H9 (cell line): ENCODE data around the gene CCDC126. TPM values are rescaled to one million over a fixed set of nuclear protein-coding genes. Genes with fewer than 3 reads are reported as not detected.

Experiments
- DNase-seq: peaks from one replicate; pipeline ENCODE4 v3.0.0-alpha.2; 2017
- H2AFZ ChIP-seq: one replicate; pipeline ENCODE4 v1.6.1; 2013; ENCODE audit warnings: mild to moderate bottlenecking, low read length, control low read depth, moderate library complexity
- H2AK5ac ChIP-seq: 2 replicates; pipeline ENCODE4 v1.6.1; 2013; ENCODE audit warnings: low read length, control low read depth, mixed read lengths; ENCODE audit not compliant: insufficient read length
- H2BK120ac ChIP-seq: one replicate; pipeline ENCODE4 v1.6.1; 2013; ENCODE audit warnings: low read depth, mild to moderate bottlenecking, low read length, control low read depth, inconsistent platforms; ENCODE audit not compliant: poor library complexity, severe bottlenecking
- H2BK12ac ChIP-seq: 2 replicates; pipeline ENCODE4 v1.6.1; 2013; ENCODE audit warnings: low read length, control low read depth, mixed read lengths, low read depth; ENCODE audit not compliant: insufficient read length
- H2BK15ac ChIP-seq: 2 replicates; pipeline ENCODE4 v1.6.1; 2013; ENCODE audit warnings: low read depth, low read length, control low read depth
- H2BK20ac ChIP-seq: one replicate; pipeline ENCODE4 v1.6.1; 2013; ENCODE audit warnings: low read depth, mild to moderate bottlenecking, low read length, control low read depth, inconsistent platforms; ENCODE audit not compliant: poor library complexity, severe bottlenecking
- H2BK5ac ChIP-seq: 2 replicates; pipeline ENCODE4 v1.6.1; 2013; ENCODE audit warnings: low read length, control low read depth, mixed read lengths; ENCODE audit not compliant: insufficient read length
- H3K14ac ChIP-seq: 2 replicates; pipeline ENCODE4 v1.6.1; 2013; ENCODE audit warnings: low read length, control low read depth; ENCODE audit not compliant: insufficient read depth
- H3K18ac ChIP-seq: 2 replicates; pipeline ENCODE4 v1.6.1; 2013; ENCODE audit warnings: low read depth, mild to moderate bottlenecking, mixed read lengths, low read length, control low read depth; ENCODE audit not compliant: insufficient read length
- H3K23ac ChIP-seq: 2 replicates; pipeline ENCODE4 v1.6.1; 2013; ENCODE audit warnings: low read length, control low read depth, mixed read lengths, low read depth; ENCODE audit not compliant: insufficient read length
- H3K23me2 ChIP-seq: 2 replicates; pipeline ENCODE4 v1.6.1; 2013; ENCODE audit warnings: low read depth, mild to moderate bottlenecking, mixed read lengths, low read length, control low read depth; ENCODE audit not compliant: insufficient read length, poor library complexity, severe bottlenecking
- H3K27ac ChIP-seq: 2 replicates; pipeline ENCODE4 v1.5.1; 2013; ENCODE audit warnings: low read length, control low read depth, mixed read lengths, low read depth; ENCODE audit not compliant: insufficient read length
- H3K27me3 ChIP-seq: 2 replicates; pipeline ENCODE4 v1.6.1; 2013; ENCODE audit warnings: low read length, control low read depth, inconsistent platforms; ENCODE audit not compliant: insufficient read depth
- H3K4ac ChIP-seq: 2 replicates; pipeline ENCODE4 v1.6.1; 2013; ENCODE audit warnings: low read depth, mild to moderate bottlenecking, control low read depth, inconsistent platforms, low read length, moderate library complexity
- H3K4me1 ChIP-seq: 2 replicates; pipeline ENCODE4 v1.6.1; 2013; ENCODE audit warnings: low read length, control low read depth, inconsistent platforms; ENCODE audit not compliant: insufficient read depth
- H3K4me2 ChIP-seq: 2 replicates; pipeline ENCODE4 v1.6.1; 2013; ENCODE audit warnings: low read length, control low read depth, mixed read lengths; ENCODE audit not compliant: insufficient read length, insufficient read depth
- H3K56ac ChIP-seq: 2 replicates; pipeline ENCODE4 v1.6.1; 2013; ENCODE audit warnings: low read depth, mild to moderate bottlenecking, mixed read lengths, low read length, control low read depth; ENCODE audit not compliant: insufficient read length
- H3K79me1 ChIP-seq: 2 replicates; pipeline ENCODE4 v1.6.1; 2013; ENCODE audit warnings: low read depth, mild to moderate bottlenecking, moderate library complexity, low read length, control low read depth, inconsistent platforms; ENCODE audit not compliant: insufficient read depth, poor library complexity, severe bottlenecking
- H3K79me2 ChIP-seq: 2 replicates; pipeline ENCODE4 v1.6.1; 2013; ENCODE audit warnings: low read length, control low read depth, inconsistent platforms; ENCODE audit not compliant: insufficient read depth
- H3K9ac ChIP-seq: 2 replicates; pipeline ENCODE4 v1.6.1; 2013; ENCODE audit warnings: low read length, control low read depth, mixed read lengths; ENCODE audit not compliant: insufficient read length; ENCODE audit errors: extremely low read depth
- H3K9me3 ChIP-seq: one replicate; pipeline ENCODE4 v1.6.1; 2013; ENCODE audit warnings: low read depth, low read length, inconsistent platforms; ENCODE audit not compliant: control insufficient read depth
- H3T11ph ChIP-seq: one replicate; pipeline ENCODE4 v1.6.1; 2013; ENCODE audit warnings: mild to moderate bottlenecking, low read length, control low read depth, inconsistent platforms
- H4K20me1 ChIP-seq: one replicate; pipeline ENCODE4 v1.6.1; 2013; ENCODE audit not compliant: control insufficient read depth, insufficient read length, insufficient read depth
- H4K5ac ChIP-seq: 2 replicates; pipeline ENCODE4 v1.6.1; 2013; ENCODE audit warnings: low read depth, mild to moderate bottlenecking, mixed read lengths, low read length, control low read depth; ENCODE audit not compliant: insufficient read length
- H4K8ac ChIP-seq: replicated peaks from 2 replicates; pipeline ENCODE4 v1.6.1; 2013; ENCODE audit warnings: low read length, control low read depth, mixed read lengths, low read depth; ENCODE audit not compliant: insufficient read length
- H4K91ac ChIP-seq: 2 replicates; pipeline ENCODE4 v1.6.1; 2013; ENCODE audit warnings: low read depth, mild to moderate bottlenecking, moderate library complexity, mixed read lengths, low read length, control low read depth; ENCODE audit not compliant: insufficient read length
- H3K27ac Mint-ChIP-seq, 3 experiments: 2 replicates in 2 of 3; 3 replicates in 1 of 3; pipeline ENCODE4 v1.8.0; 2020 to 2021; ENCODE audit warnings: mixed read lengths in 3 of 3, mild to moderate bottlenecking in 1 of 3, moderate library complexity in 1 of 3
- H3K27me3 Mint-ChIP-seq: 2 replicates; pipeline ENCODE4 v1.8.0; 2021; ENCODE audit warnings: low read depth, mild to moderate bottlenecking, moderate library complexity, mixed read lengths
- H3K36me3 Mint-ChIP-seq, 3 experiments: 2 replicates in 2 of 3; 3 replicates in 1 of 3; pipeline ENCODE4 v1.8.0; 2020 to 2021; ENCODE audit warnings: low read depth in 3 of 3, mixed read lengths in 3 of 3; ENCODE audit not compliant: insufficient read depth in 1 of 3
- H3K4me1 Mint-ChIP-seq, 2 experiments: 2 replicates each; pipeline ENCODE4 v1.8.0; 2020; ENCODE audit warnings: mixed read lengths in 2 of 2
- H3K4me3 Mint-ChIP-seq, 2 experiments: 2 replicates in 1 of 2; 3 replicates in 1 of 2; pipeline ENCODE4 v1.8.0; 2020 to 2021; ENCODE audit warnings: mild to moderate bottlenecking in 2 of 2, mixed read lengths in 2 of 2, moderate library complexity in 1 of 2
- H3K9me3 Mint-ChIP-seq, 2 experiments: 2 replicates in 1 of 2; 3 replicates in 1 of 2; pipeline ENCODE4 v1.8.0; 2020; ENCODE audit warnings: mild to moderate bottlenecking in 2 of 2, mixed read lengths in 2 of 2, moderate library complexity in 1 of 2
- total RNA-seq: library from RNA; stranded (reverse); gene quantifications from 2 replicates; pipeline ENCODE4 v1.2.1, GENCODE V29; 2021
- TF ChIP-seq, protein P1 (sequence below): fragments of 200-600 bp; sonication (generic); conservative IDR thresholded peaks from 3 replicates; pipeline ENCODE4 v1.8.0; 2021; ENCODE audit warnings: antibody characterized with exemption, mild to moderate bottlenecking

CCDC126 gene
- total RNA-seq, 1 experiment from 2014 or later: 4.0 TPM

DNA sequence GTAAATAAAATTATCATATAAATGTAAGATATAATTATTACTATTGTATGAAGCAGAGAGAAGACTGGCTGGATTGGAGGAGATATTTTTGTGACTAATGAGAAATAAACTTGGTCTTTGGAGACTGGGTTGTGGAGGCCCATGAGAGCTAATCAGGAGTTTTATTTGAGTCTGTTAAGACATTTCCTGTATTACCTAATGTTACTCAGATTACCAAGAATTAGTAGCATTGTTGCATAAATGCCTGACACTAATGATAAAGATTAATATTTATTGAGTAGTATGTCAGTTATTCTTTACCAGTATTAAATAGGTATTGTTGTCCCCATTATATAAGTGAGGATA lies 7.1 kb downstream of the CCDC126 start:
- Histone ChIP-seq H4K5ac (no peak overlapping the region), H3K79me1 (no peaks in the 10 kb centered on the region), H2BK20ac (no peak overlapping the region), H2BK5ac (no peak overlapping the region), H3K56ac (no peak overlapping the region), H3K4ac (no peak overlapping the region), H3K18ac (no peak overlapping the region), H3K9ac (no peak overlapping the region), H3K4me1 (no peaks in the 10 kb centered on the region), H3K79me2 (no peaks in the 10 kb centered on the region), H2BK15ac (no peak overlapping the region), H3K23me2 (no peaks in the 10 kb centered on the region), H3K27me3 (no peaks in the 10 kb centered on the region), H3K14ac (no peak overlapping the region), H4K91ac (no peak overlapping the region), H3K27ac (no peak overlapping the region), H3K23ac (no peak overlapping the region), H4K20me1 (no peaks in the 10 kb centered on the region), H4K8ac (no peak overlapping the region), H3T11ph (no peak overlapping the region), H3K9me3 (no peaks in the 10 kb centered on the region), H3K4me2 (no peak overlapping the region), H2AK5ac (no peak overlapping the region), H2BK120ac (no peak overlapping the region), H2AFZ (no peak overlapping the region), H2BK12ac (no peak overlapping the region)
- Mint-ChIP-seq H3K4me3 (no peak overlapping the region), H3K27ac (no peak overlapping the region), H3K36me3 (peaks cover 0 to 8% (median 4%) of the 10 kb centered on the region in 3 experiments; a peak in 4 of 7 replicates), H3K27me3 (peaks cover 2% of the 10 kb centered on the region; the same call in 1 of the 2 replicates), H3K4me1 (peaks cover 0 to 4% of the 10 kb centered on the region in 2 experiments; a peak in 3 of 4 replicates), H3K9me3 (no peaks in the 10 kb centered on the region; a peak in 1 of 5 replicates)
- no peak for DNase-seq
- TF ChIP-seq, protein P1, sequence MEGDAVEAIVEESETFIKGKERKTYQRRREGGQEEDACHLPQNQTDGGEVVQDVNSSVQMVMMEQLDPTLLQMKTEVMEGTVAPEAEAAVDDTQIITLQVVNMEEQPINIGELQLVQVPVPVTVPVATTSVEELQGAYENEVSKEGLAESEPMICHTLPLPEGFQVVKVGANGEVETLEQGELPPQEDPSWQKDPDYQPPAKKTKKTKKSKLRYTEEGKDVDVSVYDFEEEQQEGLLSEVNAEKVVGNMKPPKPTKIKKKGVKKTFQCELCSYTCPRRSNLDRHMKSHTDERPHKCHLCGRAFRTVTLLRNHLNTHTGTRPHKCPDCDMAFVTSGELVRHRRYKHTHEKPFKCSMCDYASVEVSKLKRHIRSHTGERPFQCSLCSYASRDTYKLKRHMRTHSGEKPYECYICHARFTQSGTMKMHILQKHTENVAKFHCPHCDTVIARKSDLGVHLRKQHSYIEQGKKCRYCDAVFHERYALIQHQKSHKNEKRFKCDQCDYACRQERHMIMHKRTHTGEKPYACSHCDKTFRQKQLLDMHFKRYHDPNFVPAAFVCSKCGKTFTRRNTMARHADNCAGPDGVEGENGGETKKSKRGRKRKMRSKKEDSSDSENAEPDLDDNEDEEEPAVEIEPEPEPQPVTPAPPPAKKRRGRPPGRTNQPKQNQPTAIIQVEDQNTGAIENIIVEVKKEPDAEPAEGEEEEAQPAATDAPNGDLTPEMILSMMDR: no peak
